NCI-H524 (cell line): ENCODE data around the gene ANGPT4.
A peak's percentile ranks its signal among the peaks of the same experiment; 100 is the strongest.
"Not testable (repeated sequence)": the region's sequence is repeated elsewhere in the genome, so short reads cannot be mapped to it uniquely, and the experiment has no call there.

ENCODE experiments used
- DNase-seq, 2 experiments: peaks; one replicate each; lab custom pipeline; 2025; lab: John Stamatoyannopoulos, UW

The ANGPT4 gene

DNA sequence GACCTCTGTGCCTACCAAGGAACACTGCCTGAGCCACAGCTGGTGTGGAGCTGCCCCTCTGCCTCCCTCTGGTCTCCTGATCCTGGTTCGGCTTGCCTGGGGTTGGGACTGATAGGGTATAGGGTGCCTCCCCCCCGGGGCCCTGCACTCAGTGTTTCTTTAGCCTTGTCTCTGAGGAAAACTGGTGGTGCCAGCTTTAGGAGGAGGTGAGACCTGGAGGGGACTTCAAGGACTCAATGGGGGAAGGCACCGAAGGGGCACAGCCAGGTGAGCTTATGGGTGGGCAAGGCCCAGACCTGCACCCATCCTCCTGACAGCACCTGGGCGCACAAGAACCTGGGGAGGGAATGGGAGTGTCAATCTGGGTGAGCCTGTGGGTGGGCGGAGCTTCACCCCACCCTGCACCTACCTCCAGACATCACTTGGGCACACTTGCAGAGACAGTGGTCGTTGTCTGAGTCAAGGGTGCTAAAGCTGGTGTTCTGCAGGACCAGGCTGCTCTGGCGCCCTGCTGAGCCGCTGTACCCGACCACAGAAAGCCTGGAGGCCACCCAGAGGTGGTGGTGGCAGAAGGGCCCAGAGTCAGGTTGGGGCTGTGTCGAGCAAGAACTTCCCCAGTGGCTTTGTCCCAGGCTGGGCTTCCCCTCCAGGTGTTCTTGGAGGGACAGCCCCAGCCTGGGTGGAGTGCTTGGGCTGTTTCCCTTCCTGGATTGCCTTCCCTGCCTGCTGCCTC, 42.1 kb downstream of the ANGPT4 start:
- DNase-seq = no peak

DNA sequence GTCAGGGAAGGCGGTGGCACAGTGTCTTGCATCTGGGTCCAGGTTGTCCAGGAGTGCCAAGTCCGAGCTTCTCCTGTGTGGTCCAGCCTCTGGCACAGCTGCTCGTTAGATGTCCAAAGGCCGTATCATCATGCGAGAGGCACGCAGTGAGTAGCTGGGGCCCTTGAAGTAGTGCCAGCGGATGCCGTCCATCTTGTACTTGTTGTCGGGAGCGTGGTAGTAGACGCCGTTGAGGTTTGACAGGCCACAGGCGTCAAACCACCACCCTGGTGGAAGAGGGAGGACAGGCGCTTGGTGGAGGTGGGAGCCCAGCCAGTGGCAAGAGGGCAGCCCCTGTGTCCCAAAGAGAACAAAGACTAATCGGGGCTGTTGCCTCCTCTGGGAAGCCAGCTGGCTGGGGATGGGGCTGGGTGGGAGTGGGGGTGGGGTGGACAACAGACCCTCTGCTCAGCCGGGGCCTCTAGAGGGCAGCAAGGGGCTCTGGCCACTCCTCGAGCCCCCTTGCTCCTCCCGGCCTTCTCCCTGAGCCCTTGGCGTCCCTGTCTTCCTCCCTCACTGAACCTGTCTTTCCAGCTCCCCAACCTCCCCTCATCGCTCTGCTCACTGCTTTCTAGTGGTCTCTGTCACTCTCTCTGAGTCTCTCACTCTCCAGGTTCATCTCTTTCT, 43.1 kb downstream of the ANGPT4 start:
- peak in 1 of 2 experiments; percentile 24 for DNase-seq

DNA sequence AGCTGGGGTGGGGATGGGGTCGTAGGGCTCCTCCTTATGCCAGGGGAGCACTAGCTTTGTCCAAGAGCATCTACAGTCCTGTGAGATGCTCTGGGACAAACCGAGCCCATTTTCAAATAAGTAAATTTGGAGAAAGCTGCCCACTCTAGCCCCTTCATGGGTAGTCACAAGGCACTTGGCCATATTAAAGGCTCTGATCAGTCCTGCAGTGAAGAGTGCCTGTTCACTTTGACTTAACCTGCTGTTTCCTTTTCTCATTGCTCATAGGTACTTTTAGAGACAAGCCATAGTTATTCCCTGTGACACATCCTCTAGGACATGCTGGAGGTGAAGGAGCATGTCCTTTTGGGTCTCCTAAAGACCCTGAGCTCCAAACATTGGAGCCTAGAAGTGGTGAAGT, 44.2 kb downstream of the ANGPT4 start:
- no peak for DNase-seq

DNA sequence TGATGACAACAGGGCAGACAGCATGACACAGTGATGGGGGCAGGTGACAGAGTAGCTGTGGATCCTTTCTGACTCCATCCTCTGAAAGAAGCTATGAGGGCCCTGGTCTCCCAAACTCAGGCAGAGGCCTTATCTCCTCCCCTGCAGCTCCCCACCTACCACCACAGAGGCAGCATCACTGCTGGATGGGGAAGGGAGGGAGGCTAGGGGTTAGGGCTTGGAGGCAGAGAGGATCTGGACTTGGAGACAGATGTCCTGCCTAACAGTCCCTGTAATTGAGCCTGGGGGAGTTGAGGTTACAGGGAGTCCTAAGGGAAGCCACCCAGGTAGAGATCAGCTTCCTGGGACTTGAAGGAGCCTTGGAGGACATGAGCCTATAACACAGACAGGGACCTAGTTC, 44.7 kb downstream of the ANGPT4 start:
- no peak for DNase-seq

DNA sequence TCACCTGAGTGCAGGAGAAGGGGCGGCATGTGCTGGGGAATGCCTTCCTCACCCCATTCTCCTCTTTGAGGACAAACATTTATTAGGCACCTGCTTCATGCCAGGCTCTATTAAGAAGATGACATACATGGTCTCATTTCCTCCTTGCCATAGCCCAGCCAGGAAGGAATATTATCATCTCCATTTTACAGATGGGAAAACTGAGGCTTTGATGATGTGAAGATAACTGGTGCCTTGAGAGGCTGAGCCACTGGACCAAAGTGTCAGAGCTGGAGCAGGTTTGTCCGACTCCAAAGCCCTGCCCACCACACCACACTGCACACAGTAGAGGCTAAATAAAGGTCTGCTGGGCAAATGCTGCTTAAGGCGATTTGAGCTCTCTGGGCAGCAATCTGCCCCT, 45.4 kb downstream of the ANGPT4 start:
- DNase-seq = no peak

DNA sequence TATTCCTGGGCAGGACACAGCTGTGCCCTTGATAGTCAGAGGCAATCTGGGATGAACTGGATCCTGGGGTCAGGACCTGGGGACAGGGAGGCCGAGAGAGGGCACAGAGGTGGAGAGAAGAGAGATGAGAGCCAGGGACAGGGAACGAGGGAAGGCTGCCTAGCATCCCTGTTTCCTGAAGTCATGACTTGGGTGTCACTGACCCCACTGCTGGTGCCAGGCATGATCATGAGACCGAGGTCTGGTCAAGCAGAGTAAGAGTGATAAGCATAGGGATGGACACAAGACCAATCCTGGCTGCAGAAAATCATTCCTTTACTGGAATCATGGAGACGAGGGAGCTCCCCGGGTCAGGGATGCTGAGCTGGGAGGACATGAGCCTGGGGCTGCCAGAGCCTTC, 46.5 kb downstream of the ANGPT4 start:
- DNase-seq = no peak

DNA sequence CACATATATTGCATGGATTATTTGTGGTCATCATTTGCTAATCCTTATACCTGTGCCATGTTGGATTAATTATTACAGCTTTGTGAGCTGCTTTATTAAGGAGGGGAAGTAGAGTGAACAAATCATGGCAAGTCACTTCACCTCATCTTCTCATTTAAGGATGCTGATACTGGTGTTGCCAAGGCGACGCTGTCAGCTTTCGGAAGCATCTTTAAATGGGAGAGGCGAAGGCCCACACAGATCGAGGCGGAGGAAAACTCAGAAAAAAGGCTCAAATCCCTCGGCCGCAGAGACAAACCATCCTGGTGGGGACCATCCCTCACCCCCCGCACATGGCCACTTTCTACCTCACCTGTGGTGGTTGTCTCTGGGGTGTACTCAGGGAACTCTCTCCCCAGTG, 47.9 kb downstream of the ANGPT4 start:
- no peak for DNase-seq

DNA sequence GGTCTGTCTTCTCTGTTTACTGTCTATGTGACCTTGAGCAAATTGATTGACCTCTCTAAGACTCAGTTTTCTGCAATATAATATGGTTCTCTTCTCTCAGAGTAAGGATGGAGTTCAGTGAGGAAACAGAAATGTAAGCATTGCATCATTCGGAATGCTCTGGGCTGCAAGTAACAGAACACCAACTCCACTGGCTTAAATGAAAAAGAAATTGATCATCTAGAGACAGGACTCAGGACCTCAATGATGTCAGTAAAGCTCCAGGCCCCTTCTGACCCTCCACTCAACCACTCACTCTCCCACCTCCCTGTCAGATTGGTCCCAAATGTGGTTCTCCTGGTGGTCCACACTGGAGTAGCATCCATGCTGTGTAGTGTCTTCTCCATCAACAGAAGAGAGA, 50.7 kb downstream of the ANGPT4 start:
- no peak for DNase-seq

DNA sequence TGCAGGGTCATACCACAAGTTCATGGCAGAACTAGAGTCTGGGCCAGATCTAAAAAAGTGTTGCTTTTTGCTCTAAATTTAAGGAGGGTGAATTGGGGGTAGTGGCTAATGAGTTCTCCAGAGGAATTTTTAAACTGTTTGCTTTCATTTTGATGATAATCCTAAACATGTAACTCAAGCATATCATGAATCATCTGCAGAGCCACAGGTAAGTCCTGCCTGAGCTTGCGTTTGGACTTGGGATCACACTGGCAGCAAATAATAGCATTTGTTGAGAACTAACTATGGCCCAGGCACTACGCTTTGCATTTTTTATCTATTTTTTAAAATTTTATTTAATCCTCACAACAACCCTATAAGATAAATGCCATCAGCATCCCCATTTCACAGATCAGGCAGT, 55.2 kb downstream of the ANGPT4 start:
- no peak for DNase-seq

DNA sequence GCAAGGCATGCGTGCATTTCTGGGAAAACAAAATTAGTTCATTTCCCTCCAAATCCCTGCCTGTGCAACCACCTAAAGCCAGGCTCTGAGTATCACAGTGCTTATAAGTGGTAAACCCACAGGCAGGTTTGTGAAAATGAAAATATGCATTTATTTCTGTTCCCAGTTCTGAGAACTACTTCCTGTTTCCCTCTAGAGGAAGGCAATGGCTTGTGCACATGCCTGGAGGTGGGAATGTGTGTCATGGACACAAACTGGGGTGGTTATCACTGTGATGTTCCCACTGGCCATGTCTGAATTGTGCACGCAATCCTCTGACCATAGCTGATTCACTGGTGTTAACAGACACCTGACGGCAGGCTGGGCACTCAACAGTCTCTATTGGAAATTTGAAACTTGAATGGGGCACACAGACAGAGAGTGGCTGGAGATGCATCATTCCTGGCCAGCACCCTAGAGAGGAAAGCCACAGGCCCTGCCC, 56.3 kb downstream of the ANGPT4 start:
- no peak for DNase-seq

DNA sequence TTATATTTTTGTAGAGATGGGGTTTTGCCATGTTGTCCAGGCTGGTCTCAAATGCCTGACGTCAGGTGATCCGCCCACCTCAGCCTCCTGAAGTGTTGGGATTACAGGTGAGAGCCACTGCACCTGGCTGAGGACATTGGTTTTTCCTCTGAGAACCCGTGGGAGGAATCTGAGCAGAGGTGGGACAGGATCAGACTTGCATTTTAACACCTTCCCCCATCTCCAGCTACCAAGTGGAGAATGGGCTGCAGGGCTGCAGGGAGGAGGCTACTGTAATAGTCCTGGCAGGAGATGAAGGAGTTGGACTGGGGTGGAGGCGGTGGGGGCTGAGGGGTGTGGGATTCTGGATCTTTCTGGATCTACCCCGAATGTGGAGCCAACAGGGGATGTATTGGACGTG, 58.1 kb downstream of the ANGPT4 start:
- DNase-seq = no peak

DNA sequence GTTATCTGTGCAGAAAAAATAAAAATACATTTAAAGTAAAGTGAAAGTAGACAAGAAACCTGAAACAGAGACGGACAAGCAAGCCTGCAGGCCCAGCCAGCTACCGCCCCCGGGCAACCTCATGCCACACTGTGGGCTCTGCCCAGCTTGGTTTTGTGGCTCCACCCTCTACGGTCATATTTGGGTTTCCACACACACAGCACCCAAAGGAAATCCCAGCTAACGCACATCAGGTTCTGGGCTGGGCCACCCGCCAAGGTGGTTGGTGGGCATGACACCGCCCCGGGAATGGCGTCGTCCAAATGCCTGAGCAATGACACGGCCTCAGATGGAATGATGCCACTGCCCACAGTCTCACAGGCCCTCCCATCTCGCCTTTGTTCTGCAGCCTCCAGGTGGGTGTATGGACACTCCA, 59.8 kb downstream of the ANGPT4 start:
- no peak for DNase-seq

DNA sequence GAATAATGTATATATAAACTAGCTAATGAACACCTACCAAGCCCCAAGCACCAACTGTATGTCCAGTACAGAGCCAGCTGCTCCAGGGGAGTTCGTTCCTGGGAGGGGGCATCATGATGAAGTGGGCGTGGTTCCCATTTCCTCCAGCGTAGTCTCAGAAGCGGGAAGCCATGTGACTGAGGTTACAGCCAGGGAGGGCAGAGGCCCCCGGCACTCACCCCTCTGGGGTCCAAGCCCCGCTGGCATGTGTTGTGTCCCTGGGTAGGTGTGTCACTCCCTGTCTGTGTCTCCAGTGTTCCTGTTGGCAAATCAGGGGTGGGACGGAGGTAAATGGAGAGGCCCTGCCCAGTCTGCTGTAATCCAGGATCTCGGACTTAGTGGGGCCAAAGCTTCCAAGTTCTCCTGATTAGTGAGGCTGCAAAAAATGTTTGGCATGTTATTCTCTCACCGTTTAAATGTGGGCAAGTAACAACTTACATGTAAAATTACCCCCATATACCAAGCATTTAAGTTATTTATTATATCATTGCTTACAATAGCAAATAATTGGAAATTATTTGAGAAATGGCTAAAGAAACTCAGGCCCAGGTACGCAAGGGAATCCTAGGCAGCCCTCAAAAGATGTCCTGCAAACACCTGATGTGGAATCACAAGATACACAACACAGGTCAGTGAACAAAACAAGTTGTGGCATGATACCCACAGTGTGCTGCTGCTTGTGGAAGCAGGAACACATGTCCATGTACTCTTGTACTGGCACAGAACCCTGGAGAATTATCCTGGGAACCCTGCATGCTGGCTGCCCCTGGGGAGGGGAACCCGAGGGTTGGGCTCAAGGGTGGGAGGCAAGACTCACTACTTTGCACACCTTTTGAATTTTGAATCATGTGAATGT, 60.4 kb downstream of the ANGPT4 start:
- DNase-seq = no peak

DNA sequence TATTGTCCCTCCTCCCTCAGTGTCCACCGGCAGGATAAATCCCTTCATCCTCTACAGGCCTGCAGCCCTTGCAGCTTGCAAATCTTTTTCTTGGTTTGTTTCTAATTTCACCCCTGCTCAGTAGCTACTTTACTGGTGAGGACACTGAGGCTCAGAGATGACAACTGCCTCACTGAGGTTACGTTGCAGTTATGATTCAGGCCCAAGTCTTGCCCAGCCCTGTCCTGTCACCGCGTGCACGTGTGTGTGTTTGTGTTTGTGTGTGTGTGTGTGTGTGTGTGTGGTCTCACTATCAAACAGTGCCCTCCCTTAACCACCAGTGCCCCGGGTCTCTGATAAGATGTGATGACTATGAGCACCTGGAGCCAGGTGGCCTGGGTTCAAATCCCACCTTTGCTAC, 61.5 kb downstream of the ANGPT4 start:
- no peak for DNase-seq

DNA sequence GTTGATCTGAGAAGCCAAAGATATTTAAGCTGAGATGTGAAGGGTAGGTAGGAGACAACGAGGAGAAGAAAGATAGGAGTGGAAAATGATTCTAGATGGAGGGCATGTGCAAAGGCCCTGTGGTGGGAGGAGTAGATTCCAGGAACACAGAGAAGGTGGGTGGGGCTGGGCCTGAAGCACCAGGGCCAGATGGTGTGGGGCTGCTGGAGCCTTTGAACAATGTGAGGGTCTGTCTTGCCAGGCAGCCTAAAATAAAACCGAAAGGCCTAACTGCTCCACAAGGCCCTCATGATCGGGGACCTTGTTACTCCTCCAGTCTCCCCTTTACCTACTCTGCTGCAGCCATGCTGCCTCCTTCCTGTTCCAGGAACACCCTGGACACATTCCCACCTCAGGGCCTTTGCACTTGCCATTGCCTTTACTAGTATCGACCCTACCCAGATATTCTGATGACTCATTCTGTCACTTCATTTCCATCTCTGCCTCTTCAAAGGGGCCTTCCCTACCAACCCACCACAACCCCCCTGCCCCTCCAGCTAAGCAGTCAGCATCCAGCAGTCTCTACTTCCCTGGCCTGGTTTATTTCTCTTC, 62.6 kb downstream of the ANGPT4 start:
- DNase-seq = peak in 1 of 2 experiments; percentile 20

DNA sequence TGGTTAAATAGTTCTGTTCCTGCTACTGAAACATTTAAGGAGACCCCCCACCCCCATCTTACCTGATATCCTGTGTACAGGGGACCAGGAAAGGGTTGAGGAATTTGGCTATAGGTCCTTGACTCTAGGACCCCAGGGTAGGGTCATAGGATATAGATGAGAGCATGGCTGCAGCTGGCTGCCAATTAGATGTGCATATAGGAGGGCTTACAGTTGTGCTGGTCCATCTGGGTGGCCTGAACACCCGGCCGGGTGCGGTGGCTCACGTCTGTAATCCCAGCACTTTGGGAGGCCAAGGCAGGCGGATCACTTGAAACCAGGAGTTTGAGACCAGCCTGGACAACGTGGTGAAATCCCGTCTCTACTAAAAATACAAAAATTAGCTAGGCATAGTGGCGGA, 67.4 kb downstream of the ANGPT4 start:
- not testable (repeated sequence) for DNase-seq

DNA sequence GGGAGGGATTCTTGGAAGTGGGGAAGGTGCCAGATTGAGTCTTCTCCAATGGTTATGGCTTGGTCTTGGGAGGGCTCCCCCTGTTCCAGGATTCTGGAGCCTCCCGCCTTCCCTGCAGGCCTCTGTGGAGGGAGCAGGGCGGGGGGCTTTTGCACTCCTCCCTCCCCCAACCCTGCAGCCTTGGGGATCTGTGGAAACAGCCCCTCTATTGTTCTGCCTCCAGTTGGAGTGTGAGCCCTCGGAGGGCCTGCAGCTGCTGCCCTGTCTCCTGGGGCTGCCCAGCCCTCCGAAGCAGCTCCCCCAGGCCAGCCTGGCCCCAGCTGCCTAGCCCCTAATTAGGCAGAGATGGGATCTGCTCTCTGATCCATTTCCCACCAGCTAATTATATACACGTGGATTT, 67.9 kb downstream of the ANGPT4 start:
- DNase-seq = peak; percentile 27 to 68

DNA sequence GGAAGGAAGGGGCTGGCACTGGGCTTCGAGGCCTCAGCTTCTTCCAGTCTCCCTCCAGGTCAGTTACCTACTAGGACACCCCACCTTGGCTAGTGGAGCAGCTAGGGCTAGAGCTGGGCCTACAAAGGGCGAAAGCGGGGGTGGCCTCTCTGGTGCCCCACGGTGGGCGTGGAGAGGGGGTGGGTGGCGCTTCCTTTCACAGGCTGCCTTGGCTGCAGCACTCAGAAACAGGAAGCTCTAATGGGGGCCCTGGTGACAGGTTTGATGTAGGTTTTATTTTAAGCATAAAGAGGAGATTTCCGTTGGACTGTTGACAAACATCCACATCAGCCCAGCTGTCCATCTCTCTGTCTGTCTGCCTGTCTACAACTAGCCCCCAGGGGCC, 69.2 kb downstream of the ANGPT4 start:
- no peak for DNase-seq

DNA sequence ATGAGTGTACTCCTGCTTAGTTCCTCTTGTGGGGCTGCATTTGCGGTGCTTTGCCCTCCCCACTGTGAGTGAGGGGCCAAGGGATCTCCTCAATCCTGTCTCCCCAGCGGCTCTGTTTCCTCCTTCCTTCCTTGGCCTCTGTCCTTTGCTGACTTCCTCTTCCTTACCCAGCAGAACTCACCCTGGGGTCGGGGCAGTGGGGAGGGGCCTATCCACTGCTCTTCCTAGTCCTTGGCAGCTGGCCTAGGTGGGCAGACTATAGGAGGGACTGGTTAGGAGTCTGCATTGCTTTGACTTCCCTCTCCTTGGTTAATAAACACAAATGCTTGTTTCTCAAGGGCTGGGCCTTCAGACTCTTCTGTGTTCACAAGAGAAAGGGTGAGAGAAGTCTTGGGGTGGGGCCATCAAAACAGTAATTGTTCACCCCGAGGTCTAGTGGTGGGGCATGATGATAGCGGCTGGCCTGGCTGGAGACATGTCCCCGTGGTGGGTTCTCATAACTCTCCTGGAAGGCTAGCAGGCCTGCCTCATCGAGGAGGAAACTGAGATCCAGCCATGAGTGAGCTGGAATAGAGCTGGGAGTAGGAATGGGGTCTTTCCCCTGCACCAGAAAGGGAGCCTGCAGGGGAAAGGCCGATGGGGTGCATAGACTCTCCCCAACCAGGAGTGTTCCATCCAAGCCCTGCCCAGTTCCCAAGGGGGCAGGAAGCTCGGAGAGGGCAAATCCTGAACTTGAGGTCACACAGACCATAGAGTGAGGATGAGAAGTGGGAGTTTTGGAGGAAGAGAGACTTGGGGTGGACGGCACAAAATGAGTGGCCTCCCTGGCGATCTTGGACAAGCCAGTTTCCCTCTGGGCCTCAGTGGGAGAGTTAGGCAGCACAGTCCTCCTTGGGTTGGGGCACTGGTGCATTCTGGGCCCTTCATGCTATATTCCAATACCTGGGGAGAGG, 69.9 kb downstream of the ANGPT4 start:
- DNase-seq = no peak

DNA sequence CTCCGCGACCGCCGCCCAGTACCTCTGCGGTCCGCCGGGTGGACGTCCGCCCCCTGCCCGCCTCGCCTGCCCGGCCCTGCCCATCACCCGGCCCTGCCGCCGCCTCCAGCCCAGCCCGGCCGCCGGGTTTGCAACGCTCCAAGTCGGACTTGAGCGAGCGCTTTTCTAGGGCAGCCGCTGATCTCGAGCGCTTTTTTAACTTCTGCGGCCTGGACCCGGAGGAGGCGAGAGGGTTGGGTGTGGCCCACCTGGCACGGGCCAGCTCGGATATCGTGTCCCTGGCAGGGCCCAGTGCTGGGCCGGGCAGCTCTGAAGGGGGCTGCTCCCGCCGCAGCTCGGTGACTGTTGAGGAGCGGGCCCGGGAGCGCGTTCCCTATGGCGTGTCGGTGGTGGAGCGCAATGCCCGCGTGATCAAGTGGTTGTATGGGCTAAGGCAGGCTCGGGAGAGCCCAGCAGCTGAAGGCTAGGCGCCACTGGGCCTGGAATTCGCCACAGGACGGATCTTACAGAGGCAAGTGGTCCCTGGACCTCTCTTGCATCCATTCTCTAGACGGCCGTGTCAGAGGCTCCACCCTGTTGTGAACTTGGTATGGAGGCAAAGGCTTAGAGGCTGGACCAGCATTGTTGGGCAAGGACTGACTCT, 70.8 kb downstream of the ANGPT4 start:
- no peak for DNase-seq
